ENCODE results near the gene FAM120B.
"Not testable (repeated sequence)": the region's sequence is repeated elsewhere in the genome, so short reads cannot be mapped to it uniquely, and the experiment has no call there.

The FAM120B gene

GRCh38 chr6:170346649-170347048, 40.1 kb downstream of the FAM120B start:
- no peak for TF ChIP-seq SNAI2 (CRISPR knock-in tag; IDR thresholded peaks at IDR 0.05)
- TF ChIP-seq ZNF8 (CRISPR knock-in tag; IDR thresholded peaks at IDR 0.05), result no peak
- TF ChIP-seq, protein P1, sequence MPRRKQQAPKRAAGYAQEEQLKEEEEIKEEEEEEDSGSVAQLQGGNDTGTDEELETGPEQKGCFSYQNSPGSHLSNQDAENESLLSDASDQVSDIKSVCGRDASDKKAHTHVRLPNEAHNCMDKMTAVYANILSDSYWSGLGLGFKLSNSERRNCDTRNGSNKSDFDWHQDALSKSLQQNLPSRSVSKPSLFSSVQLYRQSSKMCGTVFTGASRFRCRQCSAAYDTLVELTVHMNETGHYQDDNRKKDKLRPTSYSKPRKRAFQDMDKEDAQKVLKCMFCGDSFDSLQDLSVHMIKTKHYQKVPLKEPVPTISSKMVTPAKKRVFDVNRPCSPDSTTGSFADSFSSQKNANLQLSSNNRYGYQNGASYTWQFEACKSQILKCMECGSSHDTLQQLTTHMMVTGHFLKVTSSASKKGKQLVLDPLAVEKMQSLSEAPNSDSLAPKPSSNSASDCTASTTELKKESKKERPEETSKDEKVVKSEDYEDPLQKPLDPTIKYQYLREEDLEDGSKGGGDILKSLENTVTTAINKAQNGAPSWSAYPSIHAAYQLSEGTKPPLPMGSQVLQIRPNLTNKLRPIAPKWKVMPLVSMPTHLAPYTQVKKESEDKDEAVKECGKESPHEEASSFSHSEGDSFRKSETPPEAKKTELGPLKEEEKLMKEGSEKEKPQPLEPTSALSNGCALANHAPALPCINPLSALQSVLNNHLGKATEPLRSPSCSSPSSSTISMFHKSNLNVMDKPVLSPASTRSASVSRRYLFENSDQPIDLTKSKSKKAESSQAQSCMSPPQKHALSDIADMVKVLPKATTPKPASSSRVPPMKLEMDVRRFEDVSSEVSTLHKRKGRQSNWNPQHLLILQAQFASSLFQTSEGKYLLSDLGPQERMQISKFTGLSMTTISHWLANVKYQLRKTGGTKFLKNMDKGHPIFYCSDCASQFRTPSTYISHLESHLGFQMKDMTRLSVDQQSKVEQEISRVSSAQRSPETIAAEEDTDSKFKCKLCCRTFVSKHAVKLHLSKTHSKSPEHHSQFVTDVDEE (CRISPR knock-in tag; IDR thresholded peaks at IDR 0.05), result no peak
- TF ChIP-seq ESRRG (CRISPR knock-in tag; IDR thresholded peaks at IDR 0.05), result no peak
- no peak for TF ChIP-seq ARNTL (CRISPR knock-in tag; IDR thresholded peaks at IDR 0.05; ENCODE audit: borderline replicate concordance, low read depth)
- no peak for TF ChIP-seq ZFP3 (CRISPR knock-in tag; IDR thresholded peaks at IDR 0.05)
- TF ChIP-seq GLIS3 (CRISPR knock-in tag; IDR thresholded peaks at IDR 0.05), result no peak
- no peak for TF ChIP-seq CSDC2 (CRISPR knock-in tag; IDR thresholded peaks at IDR 0.05)
- no peak for TF ChIP-seq PPARA (CRISPR knock-in tag; IDR thresholded peaks at IDR 0.05; ENCODE audit: borderline replicate concordance)
- no peak for TF ChIP-seq ZC3H10 (CRISPR knock-in tag; IDR thresholded peaks at IDR 0.05)
- TF ChIP-seq TOX (CRISPR knock-in tag; IDR thresholded peaks at IDR 0.05; ENCODE audit: borderline replicate concordance), result no peak
- TF ChIP-seq, protein P2, sequence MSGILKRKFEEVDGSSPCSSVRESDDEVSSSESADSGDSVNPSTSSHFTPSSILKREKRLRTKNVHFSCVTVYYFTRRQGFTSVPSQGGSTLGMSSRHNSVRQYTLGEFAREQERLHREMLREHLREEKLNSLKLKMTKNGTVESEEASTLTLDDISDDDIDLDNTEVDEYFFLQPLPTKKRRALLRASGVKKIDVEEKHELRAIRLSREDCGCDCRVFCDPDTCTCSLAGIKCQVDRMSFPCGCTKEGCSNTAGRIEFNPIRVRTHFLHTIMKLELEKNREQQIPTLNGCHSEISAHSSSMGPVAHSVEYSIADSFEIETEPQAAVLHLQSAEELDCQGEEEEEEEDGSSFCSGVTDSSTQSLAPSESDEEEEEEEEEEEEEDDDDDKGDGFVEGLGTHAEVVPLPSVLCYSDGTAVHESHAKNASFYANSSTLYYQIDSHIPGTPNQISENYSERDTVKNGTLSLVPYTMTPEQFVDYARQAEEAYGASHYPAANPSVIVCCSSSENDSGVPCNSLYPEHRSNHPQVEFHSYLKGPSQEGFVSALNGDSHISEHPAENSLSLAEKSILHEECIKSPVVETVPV (CRISPR knock-in tag; IDR thresholded peaks at IDR 0.05), result no peak
- no peak for TF ChIP-seq TCF4 (CRISPR knock-in tag; IDR thresholded peaks at IDR 0.05; ENCODE audit: borderline replicate concordance)
- ATAC-seq, result no peak

- TF ChIP-seq ISL1 (CRISPR knock-in tag; IDR thresholded peaks at IDR 0.05) (no peak), SNAI2 (CRISPR knock-in tag; IDR thresholded peaks at IDR 0.05) (no peak), OSR1 (CRISPR knock-in tag; IDR thresholded peaks at IDR 0.05) (no peak), TCF4 (CRISPR knock-in tag; IDR thresholded peaks at IDR 0.05; ENCODE audit: borderline replicate concordance) (no peak), ZNF8 (CRISPR knock-in tag; IDR thresholded peaks at IDR 0.05) (no peak), PPARA (CRISPR knock-in tag; IDR thresholded peaks at IDR 0.05; ENCODE audit: borderline replicate concordance) (no peak), ARNTL (CRISPR knock-in tag; IDR thresholded peaks at IDR 0.05; ENCODE audit: borderline replicate concordance, low read depth) (no peak), ZNF565 (CRISPR knock-in tag; conservative IDR thresholded peaks at IDR 0.05; ENCODE audit: low read depth) (no peak), ZNF70 (CRISPR knock-in tag; IDR thresholded peaks at IDR 0.05) (no peak), ZFP30 (CRISPR knock-in tag; IDR thresholded peaks at IDR 0.05) (no peak)
- TF ChIP-seq, protein P3, sequence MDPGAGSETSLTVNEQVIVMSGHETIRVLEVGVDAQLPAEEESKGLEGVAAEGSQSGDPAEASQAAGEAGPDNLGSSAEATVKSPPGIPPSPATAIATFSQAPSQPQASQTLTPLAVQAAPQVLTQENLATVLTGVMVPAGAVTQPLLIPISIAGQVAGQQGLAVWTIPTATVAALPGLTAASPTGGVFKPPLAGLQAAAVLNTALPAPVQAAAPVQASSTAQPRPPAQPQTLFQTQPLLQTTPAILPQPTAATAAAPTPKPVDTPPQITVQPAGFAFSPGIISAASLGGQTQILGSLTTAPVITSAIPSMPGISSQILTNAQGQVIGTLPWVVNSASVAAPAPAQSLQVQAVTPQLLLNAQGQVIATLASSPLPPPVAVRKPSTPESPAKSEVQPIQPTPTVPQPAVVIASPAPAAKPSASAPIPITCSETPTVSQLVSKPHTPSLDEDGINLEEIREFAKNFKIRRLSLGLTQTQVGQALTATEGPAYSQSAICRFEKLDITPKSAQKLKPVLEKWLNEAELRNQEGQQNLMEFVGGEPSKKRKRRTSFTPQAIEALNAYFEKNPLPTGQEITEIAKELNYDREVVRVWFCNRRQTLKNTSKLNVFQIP (CRISPR knock-in tag; IDR thresholded peaks at IDR 0.05; ENCODE audit: borderline replicate concordance, low read depth), result no peak
- TF ChIP-seq, protein P1 (CRISPR knock-in tag; IDR thresholded peaks at IDR 0.05), result no peak
- no peak for ATAC-seq
These were observed 40.5 kb downstream of the FAM120B start for GRCh38 chr6:170347091-170347490.

GRCh38 chr6:170347975-170348374, 41.4 kb downstream of the FAM120B start:
- TF ChIP-seq ZNF565 (CRISPR knock-in tag; conservative IDR thresholded peaks at IDR 0.05; ENCODE audit: low read depth) (no peak), BACH2 (CRISPR knock-in tag; IDR thresholded peaks at IDR 0.05; ENCODE audit: borderline replicate concordance) (no peak)
- TF ChIP-seq, protein P4, sequence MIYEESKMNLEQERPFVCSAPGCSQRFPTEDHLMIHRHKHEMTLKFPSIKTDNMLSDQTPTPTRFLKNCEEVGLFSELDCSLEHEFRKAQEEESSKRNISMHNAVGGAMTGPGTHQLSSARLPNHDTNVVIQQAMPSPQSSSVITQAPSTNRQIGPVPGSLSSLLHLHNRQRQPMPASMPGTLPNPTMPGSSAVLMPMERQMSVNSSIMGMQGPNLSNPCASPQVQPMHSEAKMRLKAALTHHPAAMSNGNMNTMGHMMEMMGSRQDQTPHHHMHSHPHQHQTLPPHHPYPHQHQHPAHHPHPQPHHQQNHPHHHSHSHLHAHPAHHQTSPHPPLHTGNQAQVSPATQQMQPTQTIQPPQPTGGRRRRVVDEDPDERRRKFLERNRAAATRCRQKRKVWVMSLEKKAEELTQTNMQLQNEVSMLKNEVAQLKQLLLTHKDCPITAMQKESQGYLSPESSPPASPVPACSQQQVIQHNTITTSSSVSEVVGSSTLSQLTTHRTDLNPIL (CRISPR knock-in tag; IDR thresholded peaks at IDR 0.05; ENCODE audit: low read depth), result no peak
- ATAC-seq, result no peak

DNA sequence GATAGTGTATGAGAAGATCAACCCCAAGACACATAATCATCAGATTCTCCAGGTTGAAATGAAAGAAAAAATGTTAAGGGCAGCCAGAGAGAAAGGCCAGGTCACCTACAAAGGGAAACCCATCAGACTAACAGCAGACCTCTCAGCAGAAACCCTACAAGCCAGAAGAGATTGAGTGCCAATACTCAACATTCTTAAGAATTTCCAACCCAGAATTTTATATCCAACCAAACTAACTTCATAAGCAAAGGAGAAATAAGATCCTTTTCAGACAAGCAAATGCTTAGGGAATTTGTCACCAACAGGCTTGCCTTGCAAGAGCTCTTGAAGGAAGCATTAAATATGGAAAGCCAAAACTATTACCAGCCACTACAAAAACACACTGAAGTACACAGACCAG, 44.9 kb downstream of the FAM120B start:
- not testable (repeated sequence) for ATAC-seq

- not testable (repeated sequence) for ATAC-seq
These were observed 48.6 kb downstream of the FAM120B start for GRCh38 chr6:170355190-170355589.
